GM13976 (cell line): Measurements from ENCODE around the gene SRRM2.

ENCODE experiments used
- DNase-seq: peaks from one replicate; pipeline ENCODE4 v3.0.0; 2012; ENCODE audit warnings: low spot score
- CTCF ChIP-seq: IDR thresholded peaks from 2 replicates; pipeline ENCODE4 v1.5.1; 2012; ENCODE audit warnings: borderline replicate concordance, mild to moderate bottlenecking; ENCODE audit not compliant: insufficient read depth; ENCODE audit errors: extremely low read depth, missing control alignments, control extremely low read depth
- in situ Hi-C: fragments of 300-500 bp; cut with MboI; formaldehyde crosslinking; loops from one replicate; pipeline ENCODE4 v1.12.0; 2022; ENCODE audit warnings: low sequenced_read_pairs, mixed read lengths, inconsistent platforms; ENCODE audit not compliant: unreplicated experiment

Gene SRRM2

DNA sequence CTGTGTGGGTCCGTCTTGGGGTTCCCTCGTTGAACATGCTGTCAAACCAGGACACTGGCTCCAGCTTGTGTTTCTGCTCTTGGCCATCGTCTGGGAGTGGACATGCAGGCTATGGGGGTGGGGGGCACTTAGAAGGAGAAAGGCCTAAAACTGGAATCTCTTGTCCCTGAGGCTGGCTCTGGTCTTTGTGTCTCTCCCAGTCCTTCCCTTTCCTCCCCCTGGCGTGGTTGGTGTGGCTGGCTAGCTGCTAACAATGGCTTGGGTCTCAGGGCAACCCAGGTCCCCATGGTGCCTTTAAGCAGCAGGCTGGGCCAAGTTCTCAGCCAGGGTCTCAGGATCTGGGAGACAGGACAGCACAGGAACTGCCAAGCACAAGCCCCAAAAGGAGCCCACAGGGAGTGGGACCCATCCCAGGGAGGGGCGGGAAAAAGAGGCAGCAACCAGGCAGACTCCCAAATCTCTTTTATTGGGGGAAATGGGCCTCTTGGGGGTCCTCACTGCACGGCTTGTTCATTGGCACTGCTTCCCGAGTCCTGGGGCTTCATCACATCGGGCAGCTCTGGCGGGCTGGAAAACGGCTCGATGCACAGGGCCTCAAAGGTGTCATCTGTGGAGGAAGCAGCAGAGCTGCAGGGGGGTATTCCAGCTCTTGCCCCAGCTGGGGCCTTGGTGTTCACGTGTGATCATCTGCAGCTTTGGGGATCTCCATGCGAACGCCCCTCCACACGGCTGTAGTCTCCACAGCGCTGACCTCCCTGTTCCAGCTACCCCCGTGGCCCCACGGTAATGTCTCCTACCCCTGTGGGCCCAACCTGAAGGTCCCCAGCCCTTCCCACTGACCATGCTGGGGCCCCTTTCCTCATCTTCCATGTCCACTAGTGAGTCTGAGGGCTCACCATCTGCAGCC, 19.3 kb downstream of the SRRM2 start:
- in situ Hi-C loops, result no loop called here
- no peak for DNase-seq
- no peak for TF ChIP-seq CTCF

DNA sequence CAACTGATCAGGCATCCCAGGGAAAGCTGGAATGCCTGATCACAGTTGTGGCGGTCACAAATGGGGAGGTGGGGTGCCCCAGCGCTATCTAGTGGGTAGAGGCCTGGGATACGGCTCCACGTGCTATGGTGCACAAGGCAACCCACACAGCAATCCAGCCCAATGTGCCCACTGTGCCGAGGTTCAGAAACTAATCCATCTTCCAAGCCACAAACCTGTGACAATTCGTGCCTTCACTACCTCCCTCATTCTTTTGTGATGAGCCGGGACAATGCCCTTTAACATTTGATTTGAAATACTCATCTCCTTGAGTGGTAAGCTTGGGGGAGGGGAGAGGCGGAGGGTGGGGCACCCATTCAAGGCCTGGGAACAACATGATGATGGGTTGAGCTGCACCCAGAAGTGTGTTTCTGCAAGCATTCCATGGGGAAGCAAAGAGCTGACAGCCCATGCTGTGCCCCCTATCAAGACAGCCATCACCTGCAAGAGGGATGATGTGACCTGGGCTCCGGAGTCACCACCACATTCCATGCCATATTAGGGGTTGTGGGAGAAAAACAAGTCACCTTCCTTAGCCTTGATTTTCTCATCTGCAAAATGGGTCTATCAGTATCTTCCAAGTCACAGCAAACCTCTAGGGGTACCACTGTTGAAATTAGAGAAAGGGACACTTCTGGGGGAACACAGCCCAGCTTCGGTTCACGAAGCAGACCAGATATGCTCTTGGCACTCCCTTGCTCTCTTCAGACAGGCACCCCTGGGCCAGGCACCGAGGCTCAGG, 20.9 kb downstream of the SRRM2 start:
- in situ Hi-C loops, result no loop called here
- DNase-seq, result no peak
- no peak for TF ChIP-seq CTCF

- DNase-seq, result no peak
- TF ChIP-seq CTCF, result no peak
- in situ Hi-C loops, result no loop called here
Observed at GRCh38 chr16:2774161-2774891, 21.9 kb downstream of the SRRM2 start.

- in situ Hi-C loops, result no loop called here
- DNase-seq, result no peak
- TF ChIP-seq CTCF, result no peak
Observed at GRCh38 chr16:2775131-2775716, 22.8 kb downstream of the SRRM2 start.

DNA sequence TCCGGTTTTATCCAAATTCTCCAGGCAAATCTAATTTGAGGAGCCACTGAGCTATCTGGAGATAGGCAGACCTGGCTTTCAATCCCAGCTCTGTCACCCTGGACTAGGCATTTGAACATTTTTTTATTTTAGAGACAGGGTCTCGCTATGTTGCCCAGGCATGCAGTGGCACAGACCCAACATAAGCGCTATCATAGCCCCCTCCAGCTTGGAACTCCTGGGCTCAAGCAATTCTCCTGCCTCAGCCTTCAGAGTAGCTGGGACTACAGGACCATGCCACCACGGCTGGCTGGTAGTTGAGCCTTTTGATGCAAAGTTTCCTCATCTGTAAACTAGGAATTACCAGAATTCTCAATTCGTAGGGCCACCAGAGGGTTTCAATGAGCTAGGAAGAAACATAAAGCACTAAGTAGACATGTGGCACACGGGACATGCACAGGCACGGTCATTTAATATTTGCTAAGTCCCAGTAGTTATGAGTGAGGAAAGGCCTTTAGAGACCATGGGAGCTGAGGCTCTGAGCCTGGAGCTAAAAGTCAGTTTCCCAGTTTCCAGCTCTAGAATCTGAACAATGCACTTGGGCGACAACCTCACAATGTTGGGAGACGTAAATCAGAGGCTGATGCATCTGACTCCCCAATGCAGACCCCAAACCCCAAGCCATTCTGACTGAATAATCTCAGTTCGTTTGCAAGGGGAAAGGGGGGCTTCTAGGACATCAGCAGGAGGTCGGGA, 23.5 kb downstream of the SRRM2 start:
- in situ Hi-C loops, result no loop called here
- no peak for DNase-seq
- TF ChIP-seq CTCF, result no peak
